Right lobe of liver (tissue), 4 donors: ENCODE results near the gene AKAP13.

Experiments
- POLR2A ChIP-seq: fragments of 450-650 bp; IDR thresholded peaks from one replicate; pipeline ENCODE4 v1.6.1; 2017; ENCODE audit warnings: antibody characterized with exemption, mild to moderate bottlenecking
- TF ChIP-seq, protein P1 (sequence below), 4 donors: fragments of 200-600 bp in 3 of 4; fragments of 450-650 bp in 1 of 4; IDR thresholded peaks; one replicate each; pipeline versions ENCODE4 v1.5.1 to v1.8.0; 2016 to 2022; ENCODE audit warnings: antibody characterized with exemption in 4 of 4, mild to moderate bottlenecking in 2 of 4
- donor health status: DM: no; HTN: no; CAD: no.
- donor health status: DM: no; HTN: no; CAD: no.
- donor health status: DM: no; HTN: yes; CAD: no.

DNA sequence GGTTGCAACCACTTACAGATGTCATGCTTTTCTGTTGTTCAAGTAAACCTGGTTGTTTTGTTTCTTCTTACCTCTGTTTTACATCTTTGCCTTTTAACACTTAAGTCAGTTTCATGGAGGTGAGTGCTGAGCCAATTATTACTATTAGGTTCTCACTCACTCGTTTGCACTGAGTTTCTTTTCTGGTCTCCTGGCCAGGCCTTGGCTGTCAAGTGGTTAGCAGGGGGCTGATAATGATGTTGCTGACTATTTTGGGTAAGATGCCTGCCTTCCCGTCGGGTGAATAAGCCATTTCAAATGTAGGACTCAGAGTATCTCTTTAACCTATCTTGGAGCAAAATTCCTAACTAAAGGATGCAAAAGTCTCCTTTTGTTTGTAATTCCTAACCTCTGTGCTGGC is 335.9 kb downstream of the AKAP13 start:
- TF ChIP-seq, protein P1, sequence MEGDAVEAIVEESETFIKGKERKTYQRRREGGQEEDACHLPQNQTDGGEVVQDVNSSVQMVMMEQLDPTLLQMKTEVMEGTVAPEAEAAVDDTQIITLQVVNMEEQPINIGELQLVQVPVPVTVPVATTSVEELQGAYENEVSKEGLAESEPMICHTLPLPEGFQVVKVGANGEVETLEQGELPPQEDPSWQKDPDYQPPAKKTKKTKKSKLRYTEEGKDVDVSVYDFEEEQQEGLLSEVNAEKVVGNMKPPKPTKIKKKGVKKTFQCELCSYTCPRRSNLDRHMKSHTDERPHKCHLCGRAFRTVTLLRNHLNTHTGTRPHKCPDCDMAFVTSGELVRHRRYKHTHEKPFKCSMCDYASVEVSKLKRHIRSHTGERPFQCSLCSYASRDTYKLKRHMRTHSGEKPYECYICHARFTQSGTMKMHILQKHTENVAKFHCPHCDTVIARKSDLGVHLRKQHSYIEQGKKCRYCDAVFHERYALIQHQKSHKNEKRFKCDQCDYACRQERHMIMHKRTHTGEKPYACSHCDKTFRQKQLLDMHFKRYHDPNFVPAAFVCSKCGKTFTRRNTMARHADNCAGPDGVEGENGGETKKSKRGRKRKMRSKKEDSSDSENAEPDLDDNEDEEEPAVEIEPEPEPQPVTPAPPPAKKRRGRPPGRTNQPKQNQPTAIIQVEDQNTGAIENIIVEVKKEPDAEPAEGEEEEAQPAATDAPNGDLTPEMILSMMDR (IDR thresholded peaks at IDR 0.05): no peak
- TF ChIP-seq POLR2A: no peak
